Measurements from ENCODE around the gene HLA-DPB1.
"Not testable (repeated sequence)": the region's sequence is repeated elsewhere in the genome, so short reads cannot be mapped to it uniquely, and the experiment has no call there.

HLA-DPB1 gene

DNA sequence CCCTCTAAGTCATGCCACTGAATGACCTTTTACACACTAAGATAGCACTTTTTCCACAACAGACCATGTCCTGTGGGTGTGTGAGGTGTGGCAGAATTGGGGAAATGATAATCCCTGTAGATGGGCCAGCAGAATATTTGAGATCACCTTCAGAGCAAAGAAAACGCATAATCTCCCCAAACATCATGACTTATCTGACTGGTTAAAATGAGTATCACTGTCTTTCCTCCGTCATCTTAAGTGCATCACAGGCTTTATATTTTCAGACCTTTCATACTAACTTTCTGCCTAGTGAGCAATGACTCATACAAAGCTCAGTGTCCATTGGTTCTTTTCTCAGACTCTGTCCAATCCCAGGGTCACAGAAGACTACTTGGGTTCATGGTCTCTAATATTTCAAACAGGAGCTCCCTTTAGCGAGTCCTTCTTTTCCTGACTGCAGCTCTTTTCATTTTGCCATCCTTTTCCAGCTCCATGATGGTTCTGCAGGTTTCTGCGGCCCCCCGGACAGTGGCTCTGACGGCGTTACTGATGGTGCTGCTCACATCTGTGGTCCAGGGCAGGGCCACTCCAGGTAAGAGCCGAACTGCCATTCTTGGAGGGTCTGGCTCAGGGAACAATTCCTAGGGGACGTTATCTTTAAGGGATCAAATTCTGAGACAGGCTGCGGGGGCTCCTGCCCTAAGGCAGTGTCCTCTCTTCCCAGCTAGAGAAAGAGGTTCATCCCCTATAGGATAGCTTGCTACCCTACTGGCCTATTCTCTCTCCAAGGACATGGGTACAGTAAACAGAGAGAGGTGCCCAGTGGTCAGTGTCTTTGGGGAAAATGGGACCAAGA, at the start of gene HLA-DPB1:
Gene HLA-DPB1 (plus strand): TSS at position 423 of the 838 bp plus-strand sequence. CDS start 52 bp downstream, at position 475.
- DNase-seq = no peak

- no peak for DNase-seq
Observed at GRCh38 chr6:33028220-33028849, 47.5 kb upstream of the HLA-DPB1 start.

GRCh38 chr6:33029328-33030184, 46.2 kb upstream of the HLA-DPB1 start:
- DNase-seq = no peak

- DNase-seq = no peak
Observed at GRCh38 chr6:33030245-33030644, 45.5 kb upstream of the HLA-DPB1 start.

GRCh38 chr6:33034554-33034953, 41.2 kb upstream of the HLA-DPB1 start:
- no peak for DNase-seq

- no peak for DNase-seq
Observed at GRCh38 chr6:33036535-33036934, 39.3 kb upstream of the HLA-DPB1 start.

- no peak for DNase-seq
Observed at GRCh38 chr6:33040157-33040556, 35.6 kb upstream of the HLA-DPB1 start.

- DNase-seq = no peak
Observed at GRCh38 chr6:33049323-33050013, 26.3 kb upstream of the HLA-DPB1 start.

GRCh38 chr6:33050014-33050810, 25.6 kb upstream of the HLA-DPB1 start:
- DNase-seq = no peak

GRCh38 chr6:33052627-33053026, 23.2 kb upstream of the HLA-DPB1 start:
- no peak for DNase-seq

DNA sequence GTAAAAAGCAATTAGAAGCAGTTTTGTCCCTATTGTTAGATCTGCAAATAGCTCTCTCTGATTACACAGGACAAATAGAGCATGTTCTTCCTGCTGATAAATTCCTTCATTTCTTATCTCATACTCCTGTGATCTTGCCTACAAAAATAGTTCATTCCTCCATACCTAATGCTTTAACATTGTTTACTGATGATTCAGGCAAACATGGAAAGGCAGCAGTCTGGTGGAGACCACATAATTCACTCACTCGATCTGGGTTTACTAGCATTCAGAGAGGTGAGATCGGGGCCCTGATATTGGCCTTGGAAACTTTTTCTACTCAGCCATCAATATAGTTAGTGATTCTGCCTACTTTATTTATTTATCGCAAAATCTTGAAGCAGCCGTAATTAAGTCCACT, 22.6 kb upstream of the HLA-DPB1 start:
- DNase-seq = no peak

DNA sequence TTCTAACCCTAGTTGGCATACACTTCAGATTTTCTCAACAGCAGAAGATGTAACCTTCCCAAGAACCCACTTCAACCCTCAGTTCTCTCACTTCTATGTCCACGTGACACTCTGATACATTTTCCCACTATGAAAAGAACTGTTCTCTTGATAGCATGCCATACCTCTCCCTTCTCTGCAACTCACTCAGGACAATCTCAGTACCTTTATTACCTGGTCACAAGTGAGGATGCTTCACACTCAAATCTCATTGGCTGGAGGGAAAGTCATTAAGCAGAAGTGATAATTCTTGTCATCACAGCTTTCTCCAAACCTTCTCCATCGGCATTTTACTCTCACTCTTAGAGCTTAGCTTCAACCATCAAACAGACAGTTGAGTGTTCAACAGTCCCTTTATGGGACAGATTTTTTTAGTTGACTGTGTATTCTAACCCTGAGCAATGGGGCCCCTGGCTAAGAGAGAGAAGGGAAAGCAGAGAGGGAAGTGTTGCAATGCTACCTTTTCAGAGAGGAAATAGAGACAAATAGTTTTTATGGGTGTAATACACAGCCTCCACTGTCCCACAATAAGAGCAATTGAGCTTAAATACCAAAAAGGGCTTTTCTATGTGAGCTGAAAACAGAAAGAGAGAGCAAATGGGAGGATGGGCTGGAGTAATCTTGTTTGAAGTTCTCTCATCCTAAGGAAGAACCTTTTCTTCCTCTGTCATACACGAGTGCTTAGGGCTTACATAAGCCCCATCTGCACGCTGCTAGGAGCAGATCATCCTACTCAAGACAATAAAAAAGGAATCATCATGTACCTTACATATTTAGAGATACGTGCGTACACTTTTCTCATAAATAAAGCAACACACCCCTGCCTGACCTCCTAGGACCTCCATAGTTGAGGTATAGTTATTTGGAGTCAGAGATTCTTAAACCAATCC, 18.3 kb upstream of the HLA-DPB1 start:
- no peak for DNase-seq

- DNase-seq = no peak
Observed at GRCh38 chr6:33061987-33062386, 13.8 kb upstream of the HLA-DPB1 start.

DNA sequence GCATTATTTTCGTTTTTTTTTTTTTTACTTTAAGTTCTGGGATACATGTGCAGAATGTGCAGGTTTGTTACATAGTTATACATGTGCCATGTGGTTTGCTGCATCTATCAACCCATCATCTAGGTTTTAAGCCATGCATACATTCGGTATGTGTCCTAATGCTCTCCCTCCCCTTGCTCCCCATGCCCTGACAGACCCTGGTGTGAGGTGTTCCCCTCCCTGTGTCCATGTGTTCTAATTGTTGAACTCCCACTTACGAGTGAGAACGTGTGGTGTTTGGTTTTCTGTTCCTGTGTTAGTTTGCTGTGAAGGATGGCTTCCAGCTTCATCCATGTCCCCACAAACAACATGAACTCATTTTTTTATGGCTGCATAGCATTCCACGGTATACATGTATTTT, 12.4 kb upstream of the HLA-DPB1 start:
- DNase-seq = not testable (repeated sequence)

DNA sequence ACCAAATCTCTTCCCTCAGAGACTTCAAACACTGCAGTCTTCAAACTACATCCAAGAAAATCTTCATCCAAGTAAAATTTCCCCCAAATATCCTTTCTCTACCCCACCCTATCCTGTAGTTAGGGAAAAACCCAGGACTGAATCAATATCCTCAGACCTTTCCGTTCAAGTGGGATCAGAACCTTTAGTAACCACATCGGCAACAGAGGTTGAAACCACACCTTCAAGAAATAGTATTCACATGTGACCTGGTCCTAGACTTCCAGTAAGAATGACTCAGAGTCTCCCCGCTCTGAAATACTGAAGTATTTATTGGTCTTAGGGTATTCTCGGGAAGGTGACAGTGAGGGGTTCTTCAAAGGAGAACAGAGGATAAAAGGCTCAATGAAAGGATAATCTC, 11.1 kb upstream of the HLA-DPB1 start:
- no peak for DNase-seq

DNA sequence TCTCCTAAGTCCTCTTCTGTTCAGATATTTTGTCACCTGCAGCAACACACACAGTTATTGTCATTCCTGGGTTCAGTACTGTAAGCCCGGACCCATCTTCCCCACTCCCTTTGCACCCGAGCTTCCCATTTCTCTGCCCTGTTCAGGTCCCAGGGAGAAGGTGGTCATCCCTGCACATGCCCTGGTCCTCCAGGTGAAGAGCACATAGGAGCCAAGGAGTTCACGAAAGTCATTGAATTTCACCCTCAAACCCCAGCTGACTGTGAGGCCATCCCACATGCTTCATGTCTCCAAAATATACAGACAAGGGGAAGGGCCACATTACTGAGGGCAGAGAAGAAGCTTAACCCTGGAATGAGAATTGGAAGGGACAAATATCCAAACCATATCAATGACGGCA, 10.5 kb upstream of the HLA-DPB1 start:
- no peak for DNase-seq

DNA sequence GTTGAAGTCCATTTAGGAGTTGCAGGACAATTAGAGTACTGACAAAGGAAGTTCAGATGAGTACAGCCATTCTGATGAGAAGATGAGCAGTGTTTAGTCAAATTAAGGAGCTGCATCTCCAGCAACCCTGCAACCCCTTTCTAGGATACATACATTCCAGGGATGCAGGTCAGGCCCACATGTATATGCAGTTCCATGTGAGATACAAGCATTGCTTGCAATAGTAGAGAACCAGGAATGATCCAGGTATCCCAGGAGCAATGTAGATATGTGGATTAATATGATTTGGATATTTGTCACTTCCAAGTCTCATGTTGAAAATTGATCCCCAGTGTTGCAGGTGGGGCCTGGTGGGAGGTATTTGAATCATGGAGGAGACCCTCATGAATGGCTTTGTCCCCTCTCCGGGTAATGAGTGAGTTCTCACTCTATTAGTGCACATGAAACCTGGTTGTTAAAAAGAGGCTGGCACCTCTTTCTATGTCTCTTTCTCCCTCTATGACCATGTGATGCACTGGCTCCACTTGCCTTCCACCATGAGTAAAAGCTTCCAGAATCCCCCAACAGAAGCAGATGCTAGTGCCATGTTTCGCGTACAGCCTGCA, 8.8 kb upstream of the HLA-DPB1 start:
- no peak for DNase-seq

DNA sequence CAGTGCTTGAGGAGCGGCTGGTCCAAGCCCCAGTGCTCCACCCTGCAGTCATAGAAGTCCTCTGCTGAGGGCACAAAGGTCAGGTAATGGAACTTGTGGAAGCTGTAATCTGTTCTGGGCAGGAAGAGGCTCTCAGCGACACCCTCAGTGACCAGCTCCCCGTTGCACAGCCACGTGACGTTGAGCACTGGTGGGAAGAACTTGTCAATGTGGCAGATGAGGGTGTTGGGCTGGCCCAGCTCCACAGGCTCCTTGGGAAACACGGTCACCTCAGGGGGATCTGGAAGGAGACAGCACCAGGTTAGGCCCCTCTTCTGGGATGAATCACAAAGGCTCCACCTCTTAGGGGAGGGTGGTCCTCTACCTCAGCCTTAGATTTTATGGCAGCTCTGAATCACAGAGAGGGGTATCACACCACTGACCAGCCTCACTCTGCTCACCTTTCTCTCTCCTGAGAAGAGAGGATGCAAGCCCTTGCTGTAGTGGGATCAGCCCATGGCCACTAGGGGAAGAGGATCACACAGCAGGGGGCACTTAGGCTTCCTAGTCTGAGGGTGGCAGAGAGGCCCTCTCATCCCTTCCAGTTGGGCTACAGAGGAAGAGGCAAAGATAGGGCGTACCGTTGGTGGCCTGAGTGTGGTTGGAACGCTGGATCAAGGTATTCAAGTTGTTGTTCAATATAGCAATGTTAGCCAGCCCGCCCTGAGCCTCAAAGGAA, 6.6 kb upstream of the HLA-DPB1 start:
- DNase-seq = no peak

DNA sequence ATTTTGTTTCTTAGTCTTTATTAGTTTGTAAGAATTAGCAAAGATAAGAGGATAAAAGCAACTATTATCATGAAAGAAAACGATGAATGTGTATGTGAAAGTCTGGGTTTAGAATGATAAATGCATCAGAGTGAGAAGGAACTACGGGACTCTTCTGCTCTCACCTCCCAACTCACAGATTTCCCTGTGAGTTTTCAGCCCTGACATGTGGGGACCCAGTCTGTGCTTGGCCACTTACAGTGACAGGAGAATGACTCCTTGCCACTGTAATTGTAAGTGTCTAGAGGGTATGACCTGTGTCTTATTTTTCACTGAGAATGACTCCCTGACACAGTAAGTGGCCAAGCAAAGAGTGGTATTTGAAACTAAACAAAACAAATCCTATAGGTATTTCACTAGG, 4.9 kb upstream of the HLA-DPB1 start:
- DNase-seq = no peak

DNA sequence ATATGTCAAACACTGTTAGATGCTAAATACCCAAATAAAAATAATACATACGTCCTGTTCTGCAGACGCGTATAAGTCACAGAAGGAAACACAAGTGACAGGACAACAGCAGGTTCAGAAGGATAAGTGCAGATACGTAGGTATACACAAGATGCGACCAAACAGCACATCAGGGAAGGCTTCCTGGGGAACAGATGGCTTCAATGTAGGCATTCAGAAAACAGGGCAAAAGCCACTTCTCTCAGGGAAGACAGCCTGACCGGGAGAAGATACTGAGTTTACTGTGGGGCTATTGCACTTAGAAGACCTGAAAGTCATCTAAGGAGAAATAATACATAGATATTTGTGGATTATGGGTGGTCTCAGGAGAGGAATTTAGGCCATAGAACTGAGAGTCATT, 4.2 kb upstream of the HLA-DPB1 start:
- no peak for DNase-seq

Data from T1000 (cell line).